H1 (cell line): Measurements from ENCODE around the gene SAMMSON. TPM values are rescaled to one million over a fixed set of nuclear protein-coding genes. Genes with fewer than 3 reads are reported as not detected.

Source experiments
- CTCF ChIA-PET: fragments of 300-600 bp; sonication (Branson Sonifier 250); formaldehyde crosslinking; loops from one replicate; lab custom pipeline; 2021; ENCODE audit not compliant: partially characterized antibody; lab: Charles Lee
- POLR2A ChIA-PET: fragments of 300-600 bp; sonication (Branson Sonifier 250); formaldehyde crosslinking; loops from one replicate; lab custom pipeline; 2021; ENCODE audit warnings: inconsistent platforms; ENCODE audit not compliant: partially characterized antibody; lab: Charles Lee
- DNase-seq, 2 experiments: peaks; one replicate each; pipeline versions ENCODE4 v3.0.0 to v3.0.0-alpha.2; 2010 to 2022; ENCODE audit warnings: low spot score in 2 of 2, low read depth in 1 of 2, mixed read lengths in 1 of 2
- FAIRE-seq: peaks from 2 replicates; lab custom pipeline; 2011; peaks lifted over from hg19 to GRCh38; lab: Jason Lieb, UNC
- H2AFZ ChIP-seq: 2 replicates; pipeline ENCODE4 v1.8.1; 2012; ENCODE audit warnings: low read length, inconsistent platforms
- H2AK5ac ChIP-seq: 2 replicates; pipeline ENCODE4 v1.6.1; 2013; ENCODE audit warnings: low read depth, low read length
- H2BK120ac ChIP-seq: replicated peaks from 2 replicates; pipeline ENCODE3; 2013; ENCODE audit warnings: low read depth, low read length, inconsistent platforms
- H2BK12ac ChIP-seq: 2 replicates; pipeline ENCODE4 v1.6.1; 2013; ENCODE audit warnings: low read depth, low read length
- H2BK15ac ChIP-seq: 2 replicates; pipeline ENCODE4 v1.6.1; 2013; ENCODE audit warnings: low read length
- H2BK20ac ChIP-seq: 2 replicates; pipeline ENCODE4 v1.6.1; 2013; ENCODE audit warnings: low read length
- H2BK5ac ChIP-seq: 2 replicates; pipeline ENCODE4 v1.6.1; 2013; ENCODE audit warnings: low read depth, low read length
- H3K14ac ChIP-seq: 2 replicates; pipeline ENCODE4 v1.6.1; 2013; ENCODE audit warnings: inconsistent platforms; ENCODE audit not compliant: insufficient read length
- H3K18ac ChIP-seq: 2 replicates; pipeline ENCODE4 v1.6.1; 2013; ENCODE audit warnings: low read length; ENCODE audit errors: extremely low read depth
- H3K23ac ChIP-seq: 2 replicates; pipeline ENCODE4 v1.6.1; 2013; ENCODE audit warnings: inconsistent platforms; ENCODE audit not compliant: insufficient read length
- H3K23me2 ChIP-seq: 2 replicates; pipeline ENCODE4 v1.6.1; 2013; ENCODE audit warnings: low read depth, low read length
- H3K27ac ChIP-seq: 2 replicates; pipeline ENCODE4 v1.6.1; 2011; ENCODE audit warnings: low read depth, low read length, inconsistent platforms
- H3K27me3 ChIP-seq, 4 experiments: replicated peaks in 1 of 4; 1 replicate in 1 of 4; 2 replicates in 3 of 4; pipeline versions ENCODE4 v1.6.1 to v1.8.1; 2011 to 2013; ENCODE audit warnings: low read length in 3 of 4, mild to moderate bottlenecking in 3 of 4, inconsistent platforms in 2 of 4, mixed read lengths in 2 of 4, moderate library complexity in 1 of 4; ENCODE audit not compliant: control insufficient read depth in 3 of 4, insufficient read depth in 3 of 4; ENCODE audit errors: extremely low read depth in 1 of 4
- H3K36me3 ChIP-seq, 4 experiments: 2 replicates each; pipeline versions ENCODE4 v1.6.1 to v1.8.1; 2011 to 2013; ENCODE audit warnings: mild to moderate bottlenecking in 4 of 4, low read length in 3 of 4, moderate library complexity in 2 of 4, control low read depth in 1 of 4, inconsistent platforms in 1 of 4; ENCODE audit not compliant: insufficient read depth in 4 of 4, control insufficient read depth in 2 of 4
- H3K4ac ChIP-seq: replicated peaks from 2 replicates; pipeline ENCODE3; 2013; ENCODE audit warnings: low read length, low read depth, mixed read lengths, inconsistent platforms; ENCODE audit not compliant: insufficient read length
- H3K4me1 ChIP-seq, 4 experiments: replicated peaks in 1 of 4; 1 replicate in 1 of 4; 2 replicates in 3 of 4; pipeline versions ENCODE4 v1.6.1 to v1.8.1; 2011 to 2013; ENCODE audit warnings: low read length in 3 of 4, inconsistent platforms in 2 of 4, mixed read lengths in 1 of 4; ENCODE audit not compliant: insufficient read depth in 4 of 4, control insufficient read depth in 3 of 4
- H3K4me2 ChIP-seq, 2 experiments: 2 replicates each; pipeline versions ENCODE4 v1.6.1 to v1.8.1; 2011 to 2013; ENCODE audit warnings: low read depth in 2 of 2, low read length in 2 of 2, control low read depth in 1 of 2, inconsistent platforms in 1 of 2, mild to moderate bottlenecking in 1 of 2; ENCODE audit not compliant: insufficient read depth in 1 of 2
- H3K4me3 ChIP-seq, 4 experiments: fragments of 200-600, 300-600 bp in 1 of 4; sonication (generic), shearing (Covaris generic), sonication (Bioruptor Twin) in 1 of 4; 2 replicates each; pipeline versions ENCODE4 v1.5.1 to v1.8.1; 2011 to 2016; ENCODE audit warnings: low read length in 4 of 4, low read depth in 3 of 4, control low read depth in 2 of 4, inconsistent platforms in 2 of 4, mild to moderate bottlenecking in 2 of 4, mixed read lengths in 1 of 4, moderate library complexity in 1 of 4; ENCODE audit not compliant: insufficient read depth in 2 of 4; ENCODE audit errors: extremely low read depth in 1 of 4
- H3K56ac ChIP-seq: replicated peaks from 2 replicates; pipeline ENCODE3; 2013; ENCODE audit warnings: low read depth, mild to moderate bottlenecking, mixed read lengths, low read length, inconsistent platforms; ENCODE audit not compliant: insufficient read length
- H3K79me1 ChIP-seq: 2 replicates; pipeline ENCODE4 v1.6.1; 2013; ENCODE audit warnings: low read depth, low read length, control low read depth
- H3K79me2 ChIP-seq, 2 experiments: 2 replicates each; pipeline versions ENCODE4 v1.6.1 to v1.8.1; 2012 to 2013; ENCODE audit warnings: low read length in 2 of 2, mild to moderate bottlenecking in 2 of 2, inconsistent platforms in 1 of 2; ENCODE audit not compliant: insufficient read depth in 2 of 2, control insufficient read depth in 1 of 2
- H3K9ac ChIP-seq, 4 experiments: replicated peaks in 1 of 4; 1 replicate in 1 of 4; 2 replicates in 3 of 4; pipeline versions ENCODE4 v1.6.1 to v1.8.1; 2011 to 2013; ENCODE audit warnings: low read depth in 3 of 4, low read length in 3 of 4, control low read depth in 2 of 4, mild to moderate bottlenecking in 2 of 4, moderate library complexity in 2 of 4, inconsistent platforms in 1 of 4; ENCODE audit errors: extremely low read depth in 1 of 4
- H3K9me3 ChIP-seq, 2 experiments: 2 replicates each; pipeline versions ENCODE4 v1.6.1 to v1.8.1; 2012 to 2013; ENCODE audit warnings: mild to moderate bottlenecking in 2 of 2, moderate library complexity in 2 of 2, control low read depth in 1 of 2, inconsistent platforms in 1 of 2, low read depth in 1 of 2, low read length in 1 of 2, mixed read lengths in 1 of 2; ENCODE audit not compliant: insufficient read depth in 2 of 2
- H4K20me1 ChIP-seq, 2 experiments: replicated peaks in 1 of 2; 2 replicates each; pipeline versions ENCODE3 to v1.8.1; 2011 to 2013; ENCODE audit warnings: inconsistent platforms in 2 of 2, low read length in 2 of 2, mild to moderate bottlenecking in 1 of 2; ENCODE audit not compliant: insufficient read depth in 2 of 2, control insufficient read depth in 1 of 2
- H4K5ac ChIP-seq: 2 replicates; pipeline ENCODE4 v1.6.1; 2013; ENCODE audit warnings: low read length, low read depth, mixed read lengths, inconsistent platforms; ENCODE audit not compliant: insufficient read length
- H4K8ac ChIP-seq: 2 replicates; pipeline ENCODE4 v1.8.0; 2013; ENCODE audit warnings: mild to moderate bottlenecking, moderate library complexity, low read length, inconsistent platforms; ENCODE audit not compliant: insufficient read depth; ENCODE audit errors: extremely low read depth
- H4K91ac ChIP-seq: replicated peaks from 2 replicates; pipeline ENCODE3; 2013; ENCODE audit warnings: low read length, mixed read lengths, inconsistent platforms; ENCODE audit not compliant: insufficient read length
- WGBS, 2 experiments: shearing (Covaris generic) in 1 of 2; methylation state at CpG; one replicate each; pipeline versions ENCODE4 v1.1.6 to v1.1.7; 2013 to 2015; ENCODE audit warnings: low lambda C conversion rate in 2 of 2, mixed read lengths in 2 of 2, inconsistent platforms in 1 of 2, low coverage in 1 of 2, missing lambda C conversion rate in 1 of 2; ENCODE audit not compliant: insufficient replicate concordance in 2 of 2, insufficient coverage in 1 of 2, insufficient read length in 1 of 2; ENCODE audit errors: extremely low coverage in 1 of 2, missing lambda C conversion rate in 1 of 2; 5-methylcytosine and 5-hydroxymethylcytosine counted together
- long read RNA-seq, 2 experiments: library from RNA in 1 of 2; library from capped mRNA in 1 of 2; stranded (forward); transcript quantifications; one replicate each; pipeline ENCODE4 v2.0.0, GENCODE V29; 2021; ENCODE audit warnings: inconsistent platforms in 1 of 2
- polyA minus RNA-seq, 3 experiments: library from RNA; depleted of rRNA, polyadenylated mRNA; stranded (reverse); fragments of >200 nt; gene quantifications; 1 replicate in 2 of 3; 2 replicates in 1 of 3; pipeline ENCODE4 v1.2.3, GENCODE V29; 2011
- polyA plus RNA-seq, 7 experiments: library from polyadenylated mRNA; depleted of rRNA in 3 of 7; stranded (reverse) in 5 of 7; unstranded in 2 of 7; fragments of >200 nt in 5 of 7; fragments of 200-250 nt in 2 of 7; gene quantifications; 1 replicate in 5 of 7; 2 replicates in 1 of 7; 4 replicates in 1 of 7; pipeline versions ENCODE4 v1.2.1 to v1.2.3, GENCODE V29; 2011 to 2013; ENCODE audit warnings: missing spikeins in 2 of 7, mixed read lengths in 2 of 7
- total RNA-seq: library from RNA; stranded (reverse); fragmentation: NEBNext Ultra II Directional; extraction: Animal tissue kit (Norgen Biotek cat#: 25700); gene quantifications from 2 replicates; pipeline ENCODE4 v1.2.1, GENCODE V29; 2021
- TF ChIP-seq, protein P1 (sequence below): IDR thresholded peaks from 2 replicates; pipeline ENCODE4 v1.6.1; 2012; ENCODE audit warnings: inconsistent platforms

Gene SAMMSON
- total RNA-seq (not detected in 2 replicates), polyA plus RNA-seq (2011; rRNA removed) (not detected in 2 replicates), polyA minus RNA-seq (2011; rRNA and poly(A)+ RNA removed) (0.09 and 0.12 TPM in 2 replicates)
- not detected for polyA plus RNA-seq (2011; cell fraction: cytosol; rRNA removed)
- not detected for polyA plus RNA-seq (2011; cell fraction: nucleus; rRNA removed)
- polyA plus RNA-seq (2012, experiment 1 of 2) = not detected in 4 replicates
- not detected for polyA plus RNA-seq (2012, experiment 2 of 2)
- 0.06 TPM for polyA plus RNA-seq (2013, experiment 1 of 2)
- polyA plus RNA-seq (2013, experiment 2 of 2) = 0.04 TPM
- polyA minus RNA-seq (2011; cell fraction: cytosol; rRNA and poly(A)+ RNA removed) = not detected
- polyA minus RNA-seq (2011; cell fraction: nucleus; rRNA and poly(A)+ RNA removed) = not detected
- long read RNA-seq, experiment 1 = 0 reads
- long read RNA-seq, experiment 2, partial matches to known transcripts = 0 of 1 reads
- long read RNA-seq, experiment 2, other reads (novel, unspliced or antisense) = 1 of 1 reads

DNA sequence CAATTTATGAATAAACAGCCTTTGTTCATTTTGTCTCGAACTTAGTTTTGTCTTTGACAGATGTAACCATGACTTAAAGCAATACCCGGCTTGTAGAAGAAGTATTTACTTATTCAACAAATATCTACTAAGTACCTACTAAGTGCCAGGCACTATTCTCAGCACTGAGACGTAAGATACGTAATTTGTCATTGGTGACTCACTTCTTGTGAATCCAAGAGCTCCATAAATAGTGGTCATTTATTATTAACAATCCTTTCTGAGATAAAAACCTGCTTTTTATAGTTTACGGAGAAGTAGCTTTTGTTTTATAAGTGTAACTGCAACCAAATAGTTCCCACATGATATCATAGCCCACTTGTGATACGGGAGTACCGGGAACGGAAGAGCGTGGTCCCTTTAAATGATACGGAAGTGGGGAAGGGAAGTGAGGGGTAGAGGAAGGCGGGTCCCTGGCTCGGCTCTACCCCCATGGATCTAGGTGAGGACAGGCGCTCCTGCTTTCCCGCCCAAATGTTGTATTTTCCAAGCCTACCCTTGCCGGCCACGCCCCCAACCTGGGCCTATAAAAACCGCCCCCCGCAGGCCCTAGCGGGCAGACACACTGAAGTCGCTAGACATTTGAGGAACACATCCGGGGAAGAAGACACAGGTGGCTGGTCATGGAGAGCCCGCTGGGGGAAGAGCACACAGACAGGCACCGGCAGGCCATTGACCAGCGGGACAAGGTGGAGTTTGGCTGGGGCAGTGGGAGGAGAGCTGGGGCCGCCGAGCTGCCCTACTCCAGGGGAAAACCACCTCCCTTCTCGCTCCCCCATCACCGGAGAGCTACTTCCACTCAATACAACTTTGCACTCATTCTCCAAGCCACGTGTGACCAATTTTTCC, at the start of gene SAMMSON:
Gene SAMMSON (plus strand): TSS at position 594 of the 888 bp plus-strand sequence.
- no peak within 1 kb of the TSS for H3K23ac ChIP-seq
- FAIRE-seq = no peak
- DNase-seq = peak in 1 of 2 experiments; percentile 55
- H3K4me2 ChIP-seq = no peak within 1 kb of the TSS
- no peak within 1 kb of the TSS for H2BK120ac ChIP-seq
- H4K5ac ChIP-seq = no peak within 1 kb of the TSS
- H3K4me1 ChIP-seq = peaks cover 0 to 3% (median 0%) of the 10 kb centered on the region in 4 experiments; a peak in 1 of 7 replicates
- H3K23me2 ChIP-seq = no peaks in the 10 kb centered on the region
- H2BK12ac ChIP-seq = no peak within 1 kb of the TSS
- H3K18ac ChIP-seq = 0 out of 2 replicates have a peak within 1 kb of the TSS, but pooled peaks have one; percentile 11
- no peaks in the 10 kb centered on the region for H3K36me3 ChIP-seq
- CTCF ChIA-PET = interaction anchor here (0.6 kb wide), 1 partner anchor 91 kb away, joined by 3 read pairs; no protein-coding TSS in a partner anchor
- no peak within 1 kb of the TSS for H3K56ac ChIP-seq
- H2AFZ ChIP-seq = 0 out of 2 replicates have a peak within 1 kb of the TSS, but pooled peaks have one; percentile 6
- H4K20me1 ChIP-seq = no peaks in the 10 kb centered on the region
- no peaks in the 10 kb centered on the region for H3K27me3 ChIP-seq
- POLR2A ChIA-PET = interaction anchor here (0.7 to 1.6 kb wide), 2 partner anchors 10 to 12 kb away, joined by 3 read pairs; no protein-coding TSS in a partner anchor
- no peak within 1 kb of the TSS for H2BK20ac ChIP-seq
- no peak within 1 kb of the TSS for H2BK5ac ChIP-seq
- H3K14ac ChIP-seq = no peak within 1 kb of the TSS
- H3K4ac ChIP-seq = no peak within 1 kb of the TSS
- H2BK15ac ChIP-seq = no peak within 1 kb of the TSS
- no peak within 1 kb of the TSS; the same call in 1 of the 2 replicates for H4K8ac ChIP-seq
- H3K9me3 ChIP-seq = no peaks in the 10 kb centered on the region
- no peak within 1 kb of the TSS for H3K9ac ChIP-seq
- no peaks in the 10 kb centered on the region for H3K79me2 ChIP-seq
- no peak within 1 kb of the TSS for H3K4me3 ChIP-seq
- no peak within 1 kb of the TSS for H4K91ac ChIP-seq
- no peaks in the 10 kb centered on the region for H3K79me1 ChIP-seq
- no peak within 1 kb of the TSS for H3K27ac ChIP-seq
- 84% methylated on average over 29 of the region's 29 CpGs; no CpG with 5 or more reads in 1 of the 2 experiments for WGBS, 2 experiments
- H2AK5ac ChIP-seq = no peak within 1 kb of the TSS
- TF ChIP-seq, protein P1, sequence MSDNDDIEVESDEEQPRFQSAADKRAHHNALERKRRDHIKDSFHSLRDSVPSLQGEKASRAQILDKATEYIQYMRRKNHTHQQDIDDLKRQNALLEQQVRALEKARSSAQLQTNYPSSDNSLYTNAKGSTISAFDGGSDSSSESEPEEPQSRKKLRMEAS = peak; percentile 63; the same call in 1 of the 2 replicates
